HepG2 (cell line): Measurements from ENCODE around the gene SLC26A5. TPM values are rescaled to one million over a fixed set of nuclear protein-coding genes. Genes with fewer than 3 reads are reported as not detected.

ENCODE experiments used
- ATAC-seq: fragments of 200-7000 bp; cut with Tn5 transposase; 3 replicates; pipeline ENCODE4 v1.9.1; 2020; ENCODE audit warnings: mild to moderate bottlenecking, moderate library complexity
- BruUV-seq: library from RNA; stranded (reverse); fragments of 400-500 nt; replicated peaks from 2 replicates; lab custom pipeline; 2021; lab: Mats Ljungman, UMichigan
- CTCF ChIA-PET: fragments of 300-600 bp; formaldehyde crosslinking; extraction: SDS; loops from one replicate; lab custom pipeline; 2021; ENCODE audit warnings: low total read pairs, inconsistent platforms, low intra/inter-chr PET ratio; lab: Yijun Ruan, JAX
- POLR2A ChIA-PET: fragments of 350-600 bp; sonication (Branson Sonifier 250); formaldehyde crosslinking; loops from one replicate; lab custom pipeline; 2020; ENCODE audit warnings: antibody characterized with exemption, inconsistent platforms; lab: Yijun Ruan, JAX
- DNase-seq: peaks from one replicate; pipeline ENCODE4 v3.0.0-alpha.2; 2015; ENCODE audit warnings: low spot score
- FAIRE-seq: peaks from 3 replicates; lab custom pipeline; 2011; peaks lifted over from hg19 to GRCh38; lab: Jason Lieb, UNC
- H2AFZ ChIP-seq: one replicate; pipeline ENCODE4 v1.6.1; 2011; ENCODE audit warnings: low read length, inconsistent platforms
- H3K27ac ChIP-seq: fragments of 300-600 bp; 3 replicates; pipeline ENCODE4 v1.8.0; 2011; ENCODE audit warnings: mixed run types, mild to moderate bottlenecking, mixed read lengths, low read length, inconsistent platforms; ENCODE audit not compliant: insufficient read depth; ENCODE audit errors: extremely low read length
- H3K27me3 ChIP-seq, 2 experiments: fragments of 200-600 bp in 1 of 2; 2 replicates in 1 of 2; 3 replicates in 1 of 2; pipeline versions ENCODE4 v1.6.0 to v1.8.0; 2011; ENCODE audit warnings: low read length in 2 of 2, mild to moderate bottlenecking in 2 of 2, moderate library complexity in 2 of 2, inconsistent platforms in 1 of 2; ENCODE audit not compliant: insufficient read depth in 2 of 2, control insufficient read depth in 1 of 2
- H3K36me3 ChIP-seq, 2 experiments: fragments of 200-600 bp in 1 of 2; replicated peaks in 1 of 2; 2 replicates in 1 of 2; 3 replicates in 1 of 2; pipeline versions ENCODE4 v1.5.1 to v1.8.0; 2011; ENCODE audit warnings: low read length in 2 of 2, inconsistent platforms in 1 of 2; ENCODE audit not compliant: insufficient read depth in 2 of 2, control insufficient read depth in 1 of 2
- H3K4me1 ChIP-seq: 2 replicates; pipeline ENCODE4 v1.5.1; 2012; ENCODE audit warnings: low read length, inconsistent platforms; ENCODE audit not compliant: insufficient read depth
- H3K4me2 ChIP-seq: 2 replicates; pipeline ENCODE4 v1.6.0; 2011; ENCODE audit warnings: low read depth, low read length, inconsistent platforms
- H3K4me3 ChIP-seq, 3 experiments: fragments of 200-600 bp in 1 of 3; sonication (generic), shearing (Covaris generic) in 1 of 3; replicated peaks in 1 of 3; 2 replicates each; pipeline ENCODE4 v1.5.1; 2011 to 2016; ENCODE audit warnings: low read length in 3 of 3, inconsistent platforms in 2 of 3, low read depth in 2 of 3, mild to moderate bottlenecking in 2 of 3, control low read depth in 1 of 3, mixed read lengths in 1 of 3; ENCODE audit not compliant: insufficient read depth in 1 of 3
- H3K79me2 ChIP-seq: one replicate; pipeline ENCODE4 v1.6.1; 2011; ENCODE audit warnings: low read length, inconsistent platforms; ENCODE audit not compliant: insufficient read depth
- H3K9ac ChIP-seq: 2 replicates; pipeline ENCODE4 v1.6.0; 2011; ENCODE audit warnings: mild to moderate bottlenecking, low read depth, low read length, inconsistent platforms; ENCODE audit not compliant: insufficient read depth
- H3K9me3 ChIP-seq: 2 replicates; pipeline ENCODE4 v1.5.1; 2012; ENCODE audit warnings: mild to moderate bottlenecking, low read length
- H4K20me1 ChIP-seq: 2 replicates; pipeline ENCODE4 v1.6.0; 2011; ENCODE audit warnings: inconsistent platforms, mild to moderate bottlenecking, low read length, moderate library complexity; ENCODE audit not compliant: insufficient read depth
- AGO1 ChIP-seq: fragments of 200-400 bp; formaldehyde crosslinking; IDR thresholded peaks from 2 replicates; pipeline ENCODE4 v1.6.1; 2017; ENCODE audit warnings: mild to moderate bottlenecking, low read depth, low read length, moderate library complexity; ENCODE audit not compliant: poor library complexity, severe bottlenecking
- BORCS8-MEF2B ChIP-seq: sonication (generic); formaldehyde crosslinking; IDR thresholded peaks from 2 replicates; pipeline ENCODE4 v1.8.0; 2022; ENCODE audit warnings: mild to moderate bottlenecking, missing genetic modification reagents
- CCDC6 ChIP-seq: sonication (generic); formaldehyde crosslinking; IDR thresholded peaks from 2 replicates; pipeline ENCODE4 v1.8.1; 2022; ENCODE audit warnings: mild to moderate bottlenecking, missing genetic modification reagents, moderate library complexity
- FOSL1 ChIP-seq: sonication (generic); formaldehyde crosslinking; IDR thresholded peaks from 2 replicates; pipeline ENCODE4 v1.9.0; 2021; ENCODE audit warnings: missing genetic modification reagents, borderline replicate concordance
- HDAC6 ChIP-seq: fragments of 200-600 bp; sonication (generic); IDR thresholded peaks from 2 replicates; pipeline ENCODE4 v1.7.0; 2017; ENCODE audit warnings: mild to moderate bottlenecking, antibody characterized with exemption, low read length, low read depth
- MTF2 ChIP-seq: sonication (generic); formaldehyde crosslinking; IDR thresholded peaks from 2 replicates; pipeline ENCODE4 v1.5.0; 2020; ENCODE audit warnings: missing genetic modification reagents, borderline replicate concordance
- MXI1 ChIP-seq: IDR thresholded peaks from 3 replicates; pipeline ENCODE4 v1.6.1; 2012; ENCODE audit warnings: low read depth, low read length, inconsistent platforms, borderline replicate concordance
- PATZ1 ChIP-seq: sonication (generic); formaldehyde crosslinking; IDR thresholded peaks from 2 replicates; pipeline ENCODE4 v1.4.0; 2020; ENCODE audit warnings: missing genetic modification reagents
- SAFB2 ChIP-seq: sonication (generic); formaldehyde crosslinking; IDR thresholded peaks from 2 replicates; pipeline ENCODE4 v1.5.1; 2020; ENCODE audit warnings: missing genetic modification reagents, low read depth, mild to moderate bottlenecking, borderline replicate concordance
- SAP130 ChIP-seq: IDR thresholded peaks from 2 replicates; pipeline ENCODE4 v1.6.1; 2016; ENCODE audit warnings: low read depth
- SRSF4 ChIP-seq: fragments of 200-400 bp; formaldehyde crosslinking; IDR thresholded peaks from one replicate; pipeline ENCODE4 v1.6.1; 2018; ENCODE audit warnings: mild to moderate bottlenecking, low read depth, low read length, moderate library complexity; ENCODE audit not compliant: poor library complexity, severe bottlenecking
- SYNCRIP ChIP-seq: fragments of 200-400 bp; formaldehyde crosslinking; IDR thresholded peaks from 2 replicates; pipeline ENCODE4 v1.6.1; 2018; ENCODE audit warnings: mild to moderate bottlenecking, low read depth, low read length; ENCODE audit not compliant: insufficient read depth
- TFDP2 ChIP-seq: sonication (generic); formaldehyde crosslinking; IDR thresholded peaks from 2 replicates; pipeline ENCODE4 v1.4.0; 2020; ENCODE audit warnings: missing genetic modification reagents
- THRA ChIP-seq: sonication (generic); formaldehyde crosslinking; IDR thresholded peaks from 2 replicates; pipeline ENCODE4 v1.4.0; 2020; ENCODE audit warnings: missing genetic modification reagents, borderline replicate concordance
- TIGD3 ChIP-seq: sonication (generic); formaldehyde crosslinking; IDR thresholded peaks from 2 replicates; pipeline ENCODE4 v1.5.1; 2020; ENCODE audit warnings: mild to moderate bottlenecking, missing genetic modification reagents, borderline replicate concordance
- XRCC5 ChIP-seq: fragments of 200-400 bp; formaldehyde crosslinking; optimal IDR thresholded peaks from 2 replicates; pipeline ENCODE3; 2017; ENCODE audit warnings: mild to moderate bottlenecking, low read length
- ZBTB3 ChIP-seq: sonication (generic); formaldehyde crosslinking; IDR thresholded peaks from 2 replicates; pipeline ENCODE4 v1.4.0; 2020; ENCODE audit warnings: low read depth, mild to moderate bottlenecking, moderate library complexity, missing genetic modification reagents, borderline replicate concordance
- ZNF781 ChIP-seq: sonication (generic); formaldehyde crosslinking; IDR thresholded peaks from 2 replicates; pipeline ENCODE4 v1.5.1; 2020; ENCODE audit warnings: borderline replicate concordance, mild to moderate bottlenecking, missing genetic modification reagents; ENCODE audit errors: not compliant biosample characterization
- ZNF788 ChIP-seq: sonication (generic); formaldehyde crosslinking; IDR thresholded peaks from 2 replicates; pipeline ENCODE4 v1.5.0; 2020; ENCODE audit warnings: mild to moderate bottlenecking, missing genetic modification reagents, borderline replicate concordance
- WGBS: methylation state at CpG from one replicate; pipeline ENCODE4 v1.1.6; 2017; ENCODE audit warnings: low lambda C conversion rate; 5-methylcytosine and 5-hydroxymethylcytosine counted together
- in situ Hi-C: cut with HindIII; loops from 2 replicates; pipeline ENCODE4 v1.10.0; 2017; ENCODE audit warnings: low pct_unique_long_range_greater_than_20kb; ENCODE audit not compliant: extremely low pct_ligation_motif_present
- intact Hi-C: fragments of 100-400 bp; cut with micrococcal nuclease; formaldehyde crosslinking; loops from one replicate; pipeline ENCODE4 v1.10.0; 2022; ENCODE audit not compliant: unreplicated experiment
- polyA plus RNA-seq, 8 experiments: library from polyadenylated mRNA; depleted of rRNA in 3 of 8; stranded (reverse) in 7 of 8; unstranded in 1 of 8; fragments of >200 nt; fragmentation: Illumina TruSeq in 4 of 8; extraction: Trizol in 4 of 8; gene quantifications; 2 replicates each; pipeline versions ENCODE4 v1.2.1 to v1.2.3, GENCODE V29; 2011 to 2016; ENCODE audit warnings: low read depth in 4 of 8, missing spikeins in 1 of 8, mixed read lengths in 1 of 8; ENCODE audit not compliant: insufficient read depth in 1 of 8
- total RNA-seq, 5 experiments: library from RNA; depleted of rRNA; stranded (reverse); fragments of >200 nt; fragmentation: Illumina TruSeq; extraction: Trizol; gene quantifications; 2 replicates each; pipeline ENCODE4 v1.2.3, GENCODE V29; 2016; ENCODE audit warnings: low read depth in 1 of 5

SLC26A5 gene
- total and polyA plus RNA-seq, 2 of the 13 experiments (the other 11 are each of a cell fraction or from before 2014, with no cell fraction given), result 0.08 to 0.11 TPM

- intact Hi-C loops (no loop called here), in situ Hi-C loops (loop anchor here (10.0 kb wide), 1 partner anchor 56 kb away; no protein-coding TSS in a partner anchor)
- H3K4me3 ChIP-seq, result peak overlapping the region; percentile 82 to 99 (median 96); a peak in 5 of 6 replicates
- H2AFZ ChIP-seq, result no peak overlapping the region
- no peaks in the 10 kb centered on the region for H3K9me3 ChIP-seq
- POLR2A ChIA-PET, result no interaction called here
- H3K4me1 ChIP-seq, result peaks cover 42% of the 10 kb centered on the region
- H3K9ac ChIP-seq, result peak overlapping the region; percentile 94
- H3K79me2 ChIP-seq, result peaks cover 69% of the 10 kb centered on the region
- CTCF ChIA-PET, result no interaction called here
- BruUV-seq, result no TSS peak
- DNase-seq, result no peak
- H3K36me3 ChIP-seq, result peaks cover 2 to 14% of the 10 kb centered on the region in 2 experiments; a peak in 3 of 5 replicates
- H3K4me2 ChIP-seq, result peak overlapping the region; percentile 88
- H3K27ac ChIP-seq, result no peak overlapping the region
- no peaks in the 10 kb centered on the region; a peak in 1 of 5 replicates for H3K27me3 ChIP-seq
- 8% methylated on average over 2 of the region's 2 CpGs for WGBS
- no peak for FAIRE-seq
- no peak for ATAC-seq
- peaks cover 7% of the 10 kb centered on the region; the same call in 1 of the 2 replicates for H4K20me1 ChIP-seq
- TF ChIP-seq AGO1, result no peak
- no peak for TF ChIP-seq MTF2 (CRISPR knock-in tag)
- TF ChIP-seq CCDC6 (CRISPR knock-in tag), result no peak
- TF ChIP-seq BORCS8-MEF2B (CRISPR knock-in tag), result no peak
- no peak for TF ChIP-seq ZBTB3
- no peak for TF ChIP-seq TIGD3 (CRISPR knock-in tag)
- no peak for TF ChIP-seq XRCC5
- no peak for TF ChIP-seq PATZ1
- TF ChIP-seq ZNF788 (CRISPR knock-in tag), result no peak
- TF ChIP-seq SAFB2 (CRISPR knock-in tag), result no peak
- TF ChIP-seq SAP130 (CRISPR knock-in tag), result no peak
- TF ChIP-seq SYNCRIP, result no peak
- no peak for TF ChIP-seq MXI1
- TF ChIP-seq TFDP2 (CRISPR knock-in tag), result no peak
- TF ChIP-seq FOSL1, result no peak
- no peak for TF ChIP-seq SRSF4
- TF ChIP-seq THRA (CRISPR knock-in tag), result no peak
- TF ChIP-seq ZNF781 (CRISPR knock-in tag), result no peak
- no peak for TF ChIP-seq HDAC6
Measured at GRCh38 chr7:103348959-103349358, 97.0 kb downstream of the SLC26A5 start.
